HG02623 (cell line): ENCODE measurements around the gene SLC7A6OS.

ENCODE experiments used
- ATAC-seq: cut with Tn5 transposase; IDR thresholded peaks from one replicate; pipeline ENCODE4 v1.9.1; 2021; ENCODE audit warnings: moderate library complexity; ENCODE audit not compliant: unreplicated experiment

SLC7A6OS gene

GRCh38 chr16:68257906-68258800 is 52.6 kb downstream of the SLC7A6OS start:
- ATAC-seq: no peak

GRCh38 chr16:68257251-68257905 is 53.4 kb downstream of the SLC7A6OS start:
- peak; percentile 57 for ATAC-seq

DNA sequence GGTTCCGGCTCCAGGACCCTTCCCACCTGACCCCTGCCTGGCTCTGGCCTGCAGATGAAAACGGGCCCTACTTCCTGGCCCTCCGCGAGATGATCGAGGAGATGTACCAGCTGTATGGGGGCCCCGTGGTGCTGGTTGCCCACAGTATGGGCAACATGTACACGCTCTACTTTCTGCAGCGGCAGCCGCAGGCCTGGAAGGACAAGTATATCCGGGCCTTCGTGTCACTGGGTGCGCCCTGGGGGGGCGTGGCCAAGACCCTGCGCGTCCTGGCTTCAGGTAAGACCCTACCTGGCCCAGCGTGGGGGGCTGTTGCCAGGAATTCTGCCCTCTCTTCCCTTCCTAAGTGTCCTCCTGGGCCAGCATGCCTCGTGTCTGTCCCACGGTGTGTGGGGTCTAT is 55.0 kb downstream of the SLC7A6OS start:
- ATAC-seq: no peak

GRCh38 chr16:68253721-68254120 is 57.0 kb downstream of the SLC7A6OS start:
- no peak for ATAC-seq

DNA sequence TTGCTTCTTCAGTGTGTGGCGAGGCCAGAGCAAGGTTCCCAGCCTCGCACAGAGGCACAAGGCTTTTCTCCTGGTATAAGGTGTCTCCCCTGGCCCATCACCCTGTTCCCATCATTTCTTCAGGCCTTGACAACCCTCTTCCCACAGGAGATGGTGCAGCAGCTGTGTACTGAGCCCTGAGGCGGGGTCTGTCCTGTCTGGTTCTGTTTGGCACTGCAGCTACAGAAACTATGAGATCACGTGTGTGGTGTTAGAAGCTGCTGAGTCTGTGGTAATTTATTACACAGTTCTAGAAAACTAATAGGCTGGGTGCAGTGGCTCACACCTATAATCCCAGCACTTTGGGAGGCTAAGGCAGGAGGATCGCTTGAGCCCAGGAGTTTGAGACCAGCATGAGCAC is 58.4 kb downstream of the SLC7A6OS start:
- ATAC-seq: no peak

GRCh38 chr16:68251832-68252231 is 58.9 kb downstream of the SLC7A6OS start:
- ATAC-seq: no peak

DNA sequence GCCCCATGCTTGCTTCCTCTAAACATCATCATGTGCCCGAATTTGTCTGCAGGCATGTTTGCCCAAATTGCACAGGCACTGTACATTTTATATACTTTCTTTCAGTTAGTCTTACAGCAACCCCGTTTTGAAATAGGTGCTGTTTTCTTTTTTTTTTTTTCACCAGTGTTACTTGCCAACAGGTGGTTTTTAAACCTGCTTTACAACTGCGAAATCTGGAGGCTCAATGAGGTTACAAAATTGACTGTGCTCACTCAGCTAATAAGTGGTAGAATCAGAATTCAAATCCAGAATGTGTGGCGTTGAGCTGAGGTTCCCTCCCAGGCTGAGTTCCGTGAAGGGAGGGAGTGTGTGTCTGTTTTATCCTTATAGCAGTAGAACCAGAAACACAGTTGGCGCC is 59.8 kb downstream of the SLC7A6OS start:
- no peak for ATAC-seq

GRCh38 chr16:68249371-68249770 is 61.4 kb downstream of the SLC7A6OS start:
- no peak for ATAC-seq
